WTC11 (cell line): ENCODE results near the gene TMEM131L. TPM values are rescaled to one million over a fixed set of nuclear protein-coding genes. Genes with fewer than 3 reads are reported as not detected.

Experiments used
- ATAC-seq: fragments of 200-7000 bp; cut with Tn5 transposase; 2 replicates; pipeline ENCODE4 v1.10.0; 2021; ENCODE audit warnings: mild to moderate bottlenecking, moderate library complexity
- CTCF ChIA-PET: fragments of 300-600 bp; sonication (Branson Sonifier 250); formaldehyde crosslinking; loops from one replicate; lab custom pipeline; 2021; ENCODE audit warnings: antibody characterized with exemption; lab: Charles Lee
- POLR2A ChIA-PET: fragments of 350-600 bp; sonication (Branson Sonifier 250); formaldehyde crosslinking; loops from one replicate; lab custom pipeline; 2021; ENCODE audit warnings: antibody characterized with exemption; lab: Charles Lee
- DNase-seq: peaks from one replicate; pipeline ENCODE4 v3.0.0; 2021; ENCODE audit warnings: low spot score
- H3K27ac Mint-ChIP-seq: 2 replicates; pipeline ENCODE4 v1.8.0; 2021; ENCODE audit warnings: mixed read lengths
- H3K27me3 Mint-ChIP-seq: 2 replicates; pipeline ENCODE4 v1.8.0; 2021; ENCODE audit warnings: low read depth, mild to moderate bottlenecking, moderate library complexity, mixed read lengths
- H3K36me3 Mint-ChIP-seq: 2 replicates; pipeline ENCODE4 v1.8.0; 2021; ENCODE audit warnings: mixed read lengths
- H3K4me1 Mint-ChIP-seq: 2 replicates; pipeline ENCODE4 v1.8.0; 2022; ENCODE audit warnings: mixed read lengths
- H3K4me3 Mint-ChIP-seq: 2 replicates; pipeline ENCODE4 v1.8.0; 2021; ENCODE audit warnings: mild to moderate bottlenecking, moderate library complexity, mixed read lengths
- H3K9me3 Mint-ChIP-seq: 2 replicates; pipeline ENCODE4 v1.8.0; 2021; ENCODE audit warnings: mixed read lengths
- HMGA2 ChIP-seq: fragments of 250-450 bp; sonication (Bioruptor Pico); IDR thresholded peaks from 2 replicates; pipeline ENCODE4 v1.4.0; 2021; ENCODE audit warnings: mild to moderate bottlenecking, moderate library complexity
- IRF2 ChIP-seq: sonication (generic); formaldehyde crosslinking; IDR thresholded peaks from 2 replicates; pipeline ENCODE4 v1.8.0; 2022; ENCODE audit warnings: low read depth, missing genetic modification reagents, borderline replicate concordance
- NR1H2 ChIP-seq: sonication (generic); formaldehyde crosslinking; IDR thresholded peaks from 2 replicates; pipeline ENCODE4 v1.9.0; 2021; ENCODE audit warnings: mild to moderate bottlenecking, moderate library complexity, missing genetic modification reagents
- TEAD4 ChIP-seq: sonication (generic); formaldehyde crosslinking; IDR thresholded peaks from 2 replicates; pipeline ENCODE4 v1.8.0; 2022; ENCODE audit warnings: mild to moderate bottlenecking, missing genetic modification reagents
- ZNF138 ChIP-seq: sonication (generic); formaldehyde crosslinking; conservative IDR thresholded peaks from 2 replicates; pipeline ENCODE4 v1.8.1; 2022; ENCODE audit warnings: mild to moderate bottlenecking, moderate library complexity, missing genetic modification reagents
- total RNA-seq: library from RNA; stranded (reverse); gene quantifications from 3 replicates; pipeline ENCODE4 v1.2.3, GENCODE V29; 2021
- TF ChIP-seq, protein P1 (sequence below): sonication (generic); formaldehyde crosslinking; IDR thresholded peaks from 2 replicates; pipeline ENCODE4 v1.8.0; 2022; ENCODE audit warnings: mild to moderate bottlenecking, missing genetic modification reagents

Gene TMEM131L
- total RNA-seq, 1 experiment from 2014 or later: 26.7 TPM

DNA sequence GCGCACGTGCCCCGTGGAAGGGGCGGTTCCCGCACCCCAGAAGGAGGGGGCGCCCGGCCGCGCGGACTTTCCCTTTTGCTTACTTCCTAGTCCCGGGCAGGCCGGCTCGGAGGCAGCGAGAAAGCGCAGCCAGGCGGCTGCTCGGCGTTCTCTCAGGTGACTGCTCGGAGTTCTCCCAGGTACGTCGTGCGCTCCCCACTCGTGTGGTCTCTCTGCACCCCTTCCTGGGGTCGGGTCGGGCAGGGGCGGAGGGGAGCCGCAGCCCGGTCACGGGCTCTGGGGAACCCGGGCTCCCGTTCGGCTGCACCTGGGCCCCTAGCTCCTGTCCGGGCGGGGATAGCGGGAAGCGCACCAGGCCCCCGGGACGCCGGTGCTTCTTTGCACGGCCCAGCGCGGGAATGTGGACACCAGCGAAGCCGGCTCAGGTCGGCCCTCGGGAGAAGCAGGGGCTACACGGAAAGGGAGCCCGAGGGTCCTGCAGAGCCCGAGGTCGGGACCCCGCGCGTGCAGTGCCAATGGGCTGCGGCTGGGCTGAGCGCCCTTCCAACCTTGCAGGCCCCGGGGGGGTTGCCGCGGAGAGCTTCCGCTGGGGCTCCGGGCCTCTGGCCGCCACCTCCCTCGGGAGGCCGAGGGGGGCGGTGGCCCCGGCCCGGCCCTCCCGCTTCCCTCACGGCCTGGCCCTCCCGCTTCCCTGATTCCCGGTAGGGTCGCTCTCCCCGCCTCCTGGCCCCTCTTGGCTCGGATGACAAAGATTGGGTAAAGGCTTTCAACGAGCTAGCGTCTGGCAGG is 218.2 kb downstream of the TMEM131L start, which contains the start of gene TLR2 (continued):
- TF ChIP-seq, protein P1, sequence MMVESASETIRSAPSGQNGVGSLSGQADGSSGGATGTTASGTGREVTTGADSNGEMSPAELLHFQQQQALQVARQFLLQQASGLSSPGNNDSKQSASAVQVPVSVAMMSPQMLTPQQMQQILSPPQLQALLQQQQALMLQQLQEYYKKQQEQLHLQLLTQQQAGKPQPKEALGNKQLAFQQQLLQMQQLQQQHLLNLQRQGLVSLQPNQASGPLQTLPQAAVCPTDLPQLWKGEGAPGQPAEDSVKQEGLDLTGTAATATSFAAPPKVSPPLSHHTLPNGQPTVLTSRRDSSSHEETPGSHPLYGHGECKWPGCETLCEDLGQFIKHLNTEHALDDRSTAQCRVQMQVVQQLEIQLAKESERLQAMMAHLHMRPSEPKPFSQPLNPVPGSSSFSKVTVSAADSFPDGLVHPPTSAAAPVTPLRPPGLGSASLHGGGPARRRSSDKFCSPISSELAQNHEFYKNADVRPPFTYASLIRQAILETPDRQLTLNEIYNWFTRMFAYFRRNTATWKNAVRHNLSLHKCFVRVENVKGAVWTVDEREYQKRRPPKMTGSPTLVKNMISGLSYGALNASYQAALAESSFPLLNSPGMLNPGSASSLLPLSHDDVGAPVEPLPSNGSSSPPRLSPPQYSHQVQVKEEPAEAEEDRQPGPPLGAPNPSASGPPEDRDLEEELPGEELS (CRISPR knock-in tag): peak; percentile 45; the same call in 1 of the 2 replicates
- no peak for TF ChIP-seq NR1H2 (CRISPR knock-in tag)
- TF ChIP-seq TEAD4 (CRISPR knock-in tag): 0 out of 2 replicates have a peak, but pooled peaks have one; percentile 13
- TF ChIP-seq, all 79 proteins: peak for 10

DNA sequence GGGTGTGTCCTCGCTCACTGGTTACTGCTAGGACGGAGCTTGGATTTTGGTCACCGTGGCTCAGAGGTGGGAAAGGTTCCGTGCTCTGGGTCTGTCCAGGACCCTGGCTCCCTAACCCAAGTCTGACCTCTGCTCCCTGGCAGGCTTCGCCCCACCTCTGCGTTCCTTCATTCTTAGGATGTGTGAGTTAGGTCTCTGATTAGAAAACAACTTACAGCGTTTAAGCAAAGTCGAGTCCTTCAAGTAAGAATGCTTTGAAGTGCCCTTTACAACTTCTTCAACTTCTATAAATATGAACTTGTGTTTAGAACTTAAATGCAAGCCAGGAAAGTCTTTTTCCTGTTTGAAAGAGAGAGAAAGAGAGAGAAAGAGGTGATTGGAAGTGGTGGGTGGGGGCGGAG is 218.8 kb downstream of the TMEM131L start:
- H3K9me3 Mint-ChIP-seq: peaks cover 45% of the 10 kb centered on the region
- TF ChIP-seq HMGA2 (CRISPR knock-in tag) (no peak), ZNF138 (CRISPR knock-in tag) (0 out of 2 replicates have a peak, but pooled peaks have one; percentile 1), IRF2 (CRISPR knock-in tag) (no peak)
- peaks cover 61% of the 10 kb centered on the region for H3K27me3 Mint-ChIP-seq
- H3K4me1 Mint-ChIP-seq: peaks cover 11% of the 10 kb centered on the region
- no peak for DNase-seq
- ATAC-seq: no peak
- H3K36me3 Mint-ChIP-seq: peaks cover 35% of the 10 kb centered on the region
- no peak overlapping the region for H3K27ac Mint-ChIP-seq
- H3K4me3 Mint-ChIP-seq: peak overlapping the region; percentile 77
- ChIA-PET CTCF (interaction anchor here (1.0 to 2.2 kb wide), 5 partner anchors 50 to 542 kb away, joined by 3 to 16 read pairs (median 4); no protein-coding TSS in a partner anchor), POLR2A (no interaction called here)

Other genes starting within 250 kb of the TMEM131L start
- 35.9 to 36.7 TPM (median 36.0 TPM) in 3 replicates for gene MND1, start 121.7 kb upstream of the TMEM131L start, total RNA-seq
- gene TLR2, start 217.9 kb downstream of the TMEM131L start, total RNA-seq: 1.3 to 1.7 TPM (median 1.4 TPM) in 3 replicates